Esophagus squamous epithelium (tissue), 5 donors: ENCODE measurements around the gene ZNF516. TPM values are rescaled to one million over a fixed set of nuclear protein-coding genes. Genes with fewer than 3 reads are reported as not detected.

Experiments used
- DNase-seq: peaks from one replicate; lab custom pipeline; 2025; lab: John Stamatoyannopoulos, UW
- H3K27ac ChIP-seq, 4 donors: fragments of 200-600 bp; sonication (generic); one replicate each; pipeline ENCODE4 v1.5.1; 2016 to 2019; ENCODE audit warnings: mild to moderate bottlenecking in 1 of 4
- H3K27me3 ChIP-seq, 4 donors: fragments of 200-600 bp; sonication (generic); 1 replicate in 3 of 4; 2 replicates in 1 of 4; pipeline versions ENCODE4 v1.5.1 to v1.6.0; 2017 to 2021; ENCODE audit warnings: antibody characterized with exemption in 1 of 4
- H3K36me3 ChIP-seq, 3 donors: fragments of 200-600 bp; sonication (generic); one replicate each; pipeline ENCODE4 v1.5.1; 2016 to 2019
- H3K4me1 ChIP-seq, 3 donors: fragments of 200-600 bp; sonication (generic); one replicate each; pipeline ENCODE4 v1.5.1; 2017 to 2019
- H3K4me3 ChIP-seq, 4 donors: fragments of 200-600 bp; sonication (generic); 1 replicate in 3 of 4; 2 replicates in 1 of 4; pipeline ENCODE4 v1.5.1; 2016 to 2019; ENCODE audit warnings: mild to moderate bottlenecking in 2 of 4, moderate library complexity in 1 of 4
- H3K9me3 ChIP-seq, 3 donors: fragments of 200-600 bp; sonication (generic); one replicate each; pipeline ENCODE4 v1.5.1; 2016 to 2019
- CTCF ChIP-seq, 6 experiments: fragments of 450-650 bp in 4 of 6; fragments of 200-600 bp in 2 of 6; sonication (generic) in 2 of 6; IDR thresholded peaks; one replicate each; pipeline ENCODE4 v1.5.1; 2016 to 2019; ENCODE audit warnings: antibody characterized with exemption in 6 of 6, mild to moderate bottlenecking in 4 of 6, moderate library complexity in 4 of 6
- POLR2A ChIP-seq, 4 donors: fragments of 450-650 bp; IDR thresholded peaks; one replicate each; pipeline ENCODE4 v1.6.1; 2017; ENCODE audit warnings: antibody characterized with exemption in 4 of 4, mild to moderate bottlenecking in 4 of 4, moderate library complexity in 3 of 4
- whole genome bisulfite sequencing, 2 donors: methylation state at CpG; one replicate each; pipeline ENCODE4 v1.1.5; 2018; 5-methylcytosine and 5-hydroxymethylcytosine counted together
- intact Hi-C: fragments of 100-400 bp; cut with DNase I; formaldehyde crosslinking; loops from one replicate; pipeline ENCODE4 v1.15.0; 2022
- total RNA-seq, 4 donors: library from RNA; depleted of rRNA; stranded (reverse); fragments of >200 nt; gene quantifications; one replicate each; pipeline ENCODE4 v1.1.0, GENCODE V29; 2016
- donor health status: DM: yes; HTN: yes; CAD: no.

ZNF516 gene
- total RNA-seq, 4 donors from 2014 or later, result 18.0 to 23.9 (median 19.2) TPM

DNA sequence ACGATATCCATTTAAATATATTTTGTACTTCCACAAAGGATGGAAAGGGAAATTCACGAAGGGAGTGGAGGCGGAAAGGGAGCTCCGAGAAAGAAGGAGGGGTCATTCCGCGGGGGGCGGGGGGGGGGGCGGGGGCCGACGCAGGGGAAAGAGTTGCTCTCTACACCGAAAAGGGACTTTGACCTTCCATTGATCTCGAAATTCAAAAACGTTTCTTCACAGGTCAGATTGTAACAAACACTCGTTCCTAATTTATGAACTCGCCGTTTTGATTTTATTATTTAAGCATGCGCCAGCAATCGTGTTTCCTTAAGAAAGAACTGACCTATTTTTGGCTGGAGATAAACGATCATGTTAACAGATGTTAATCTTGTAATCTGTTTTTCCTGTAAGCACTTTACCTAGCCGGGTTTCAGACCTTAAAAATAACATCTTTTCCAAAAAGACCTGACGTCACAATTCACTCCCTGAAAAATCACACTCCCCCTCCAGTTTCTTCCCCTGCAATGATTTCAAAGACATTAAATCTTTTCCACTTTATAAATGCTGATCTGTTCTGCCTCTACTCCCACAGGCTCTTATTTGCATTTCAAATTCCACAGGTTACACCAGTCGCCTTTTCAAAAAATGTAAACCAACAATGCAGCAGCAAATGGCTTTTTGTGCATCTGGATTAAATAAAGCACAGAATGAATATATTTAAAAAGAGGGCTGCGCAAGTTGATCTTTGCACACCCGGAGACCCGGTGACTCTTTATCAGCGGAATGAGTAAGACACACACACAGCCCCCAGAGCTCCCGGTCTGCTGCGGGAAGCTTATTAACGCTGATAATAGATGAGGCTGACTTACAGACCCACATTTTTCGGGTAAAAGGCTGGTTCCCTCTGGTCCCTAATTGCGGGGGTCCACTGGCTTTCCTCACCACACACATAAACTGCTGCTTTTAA lies 1.6 kb downstream of the ZNF516 start:
- WGBS, 2 donors, result 0 to 2% methylated on average over 28 to 31 of the region's 31 CpGs
- DNase-seq, result no peak
- TF ChIP-seq CTCF (IDR thresholded peaks at IDR 0.05), result no peak
- TF ChIP-seq POLR2A (IDR thresholded peaks at IDR 0.05), result no peak

GRCh38 chr18:76492669-76493212 lies 2.3 kb downstream of the ZNF516 start:
- peak in 2 of 4 donors; percentile 54 to 73 for TF ChIP-seq POLR2A (IDR thresholded peaks at IDR 0.05)
- TF ChIP-seq CTCF (IDR thresholded peaks at IDR 0.05), result no peak
- intact Hi-C loops, result loop anchor here (10.0 kb wide), 1 partner anchor 72 kb away; no protein-coding TSS in a partner anchor
- peak; percentile 87 for DNase-seq
- Histone ChIP-seq H3K36me3 (no peaks in the 10 kb centered on the region), H3K4me3 (peak overlapping the region; percentile 65 to 89 (median 71)), H3K4me1 (peaks cover 9 to 69% (median 20%) of the 10 kb centered on the region in 3 donors), H3K27ac (peak overlapping the region; percentile 90 to 97 (median 94)), H3K27me3 (peaks cover 0 to 7% (median 0%) of the 10 kb centered on the region in 4 donors), H3K9me3 (no peaks in the 10 kb centered on the region)
- WGBS, 2 donors, result 0 to 1% methylated on average over 16 to 18 of the region's 31 CpGs

More for the DNA sequence above, 1.6 kb downstream of the ZNF516 start:
- peaks cover 0 to 7% (median 0%) of the 10 kb centered on the region in 4 donors for H3K27me3 ChIP-seq
- H3K4me1 ChIP-seq, result peaks cover 9 to 62% (median 13%) of the 10 kb centered on the region in 3 donors
- no peaks in the 10 kb centered on the region for H3K9me3 ChIP-seq
- H3K36me3 ChIP-seq, result no peaks in the 10 kb centered on the region
- intact Hi-C loops, result loop anchor here (10.0 kb wide), 1 partner anchor 71 kb away; no protein-coding TSS in a partner anchor
- H3K27ac ChIP-seq, result peak overlapping the region; percentile 90 to 97 (median 94)
- H3K4me3 ChIP-seq, result peak overlapping the region; percentile 65 to 89 (median 71)

- no peak for DNase-seq
Measured at GRCh38 chr18:76491776-76492668, 3.0 kb downstream of the ZNF516 start.

GRCh38 chr18:76491473-76491775 lies 3.6 kb downstream of the ZNF516 start:
- WGBS, 2 donors, result no CpG with 5 or more reads among the region's 31 CpGs
- H3K27me3 ChIP-seq, result peaks cover 0 to 7% (median 0%) of the 10 kb centered on the region in 4 donors
- H3K36me3 ChIP-seq, result no peaks in the 10 kb centered on the region
- intact Hi-C loops, result loop anchor here (10.0 kb wide), 1 partner anchor 73 kb away; no protein-coding TSS in a partner anchor
- TF ChIP-seq CTCF (IDR thresholded peaks at IDR 0.05) (no peak), POLR2A (IDR thresholded peaks at IDR 0.05) (no peak)
- peak overlapping the region; percentile 65 to 89 (median 71) for H3K4me3 ChIP-seq
- peak overlapping the region; percentile 90 to 97 (median 94) for H3K27ac ChIP-seq
- H3K9me3 ChIP-seq, result no peaks in the 10 kb centered on the region
- H3K4me1 ChIP-seq, result peaks cover 9 to 77% (median 22%) of the 10 kb centered on the region in 3 donors
- no peak for DNase-seq

More at GRCh38 chr18:76491776-76492668, 3.0 kb downstream of the ZNF516 start:
- Histone ChIP-seq H3K27ac (peak overlapping the region; percentile 90 to 97 (median 94)), H3K4me1 (peaks cover 9 to 75% (median 22%) of the 10 kb centered on the region in 3 donors), H3K9me3 (no peaks in the 10 kb centered on the region), H3K27me3 (peaks cover 0 to 7% (median 0%) of the 10 kb centered on the region in 4 donors), H3K36me3 (no peaks in the 10 kb centered on the region), H3K4me3 (peak overlapping the region; percentile 65 to 89 (median 71))
- 0% methylated on average over 8 to 18 of the region's 70 CpGs for WGBS, 2 donors
- intact Hi-C loops, result loop anchor here (10.0 kb wide), 1 partner anchor 73 kb away; no protein-coding TSS in a partner anchor
- TF ChIP-seq POLR2A (IDR thresholded peaks at IDR 0.05), result no peak
- no peak for TF ChIP-seq CTCF (IDR thresholded peaks at IDR 0.05)
